HEK293 (cell line): ENCODE results near the gene CHRD.

ENCODE experiments used
- CTCF ChIA-PET: fragments of 350-600 bp; formaldehyde crosslinking; extraction: SDS; loops from one replicate; lab custom pipeline; 2021; ENCODE audit warnings: antibody characterized with exemption; lab: Yijun Ruan, JAX
- POLR2A ChIA-PET: fragments of 300-600 bp; formaldehyde crosslinking; extraction: SDS; loops from one replicate; lab custom pipeline; 2020; ENCODE audit warnings: antibody characterized with exemption, inconsistent platforms; lab: Yijun Ruan, JAX
- H3K27ac ChIP-seq: fragments of 200-500 bp; sonication (Bioruptor generic); 2 replicates; pipeline ENCODE4 v1.5.1; 2014; ENCODE audit warnings: low read depth, low read length, control low read depth, inconsistent platforms; ENCODE audit errors: extremely low read depth
- H3K36me3 ChIP-seq, 2 experiments: fragments of 200-500 bp in 1 of 2; sonication (Bioruptor generic) in 1 of 2; 1 replicate in 1 of 2; 2 replicates in 1 of 2; pipeline ENCODE4 v1.5.1; 2014 to 2017; ENCODE audit warnings: inconsistent platforms in 2 of 2, low read length in 2 of 2; ENCODE audit not compliant: control insufficient read depth in 2 of 2, insufficient read depth in 1 of 2
- H3K4me1 ChIP-seq: fragments of 200-500 bp; sonication (Bioruptor generic); 2 replicates; pipeline ENCODE4 v1.5.1; 2014; ENCODE audit warnings: mild to moderate bottlenecking, low read length, inconsistent platforms; ENCODE audit not compliant: control insufficient read depth, insufficient read depth
- H3K4me3 ChIP-seq: 2 replicates; pipeline ENCODE4 v1.5.1; 2011; ENCODE audit warnings: low read depth, mild to moderate bottlenecking, control low read depth, low read length, moderate library complexity
- H3K9me3 ChIP-seq: fragments of 200-500 bp; sonication (Bioruptor generic); 2 replicates; pipeline ENCODE4 v1.5.1; 2014; ENCODE audit warnings: low read depth, low read length, inconsistent platforms; ENCODE audit not compliant: control insufficient read depth, insufficient read depth
- BCL11A ChIP-seq: fragments of 450-650 bp; formaldehyde crosslinking; IDR thresholded peaks from 2 replicates; pipeline ENCODE4 v1.5.1; 2016; ENCODE audit warnings: low read depth, missing biosample characterization, missing genetic modification characterization
- FEZF1 ChIP-seq: fragments of 450-650 bp; formaldehyde crosslinking; IDR thresholded peaks from 2 replicates; pipeline ENCODE4 v1.5.1; 2016; ENCODE audit warnings: missing biosample characterization, missing genetic modification characterization
- KLF8 ChIP-seq: fragments of 450-650 bp; formaldehyde crosslinking; IDR thresholded peaks from 2 replicates; pipeline ENCODE4 v1.5.1; 2016; ENCODE audit warnings: missing biosample characterization, missing genetic modification characterization
- ZBTB10 ChIP-seq: fragments of 450-650 bp; formaldehyde crosslinking; IDR thresholded peaks from 2 replicates; pipeline ENCODE4 v1.5.1; 2016; ENCODE audit warnings: missing biosample characterization, missing genetic modification characterization
- ZNF138 ChIP-seq: fragments of 450-650 bp; formaldehyde crosslinking; IDR thresholded peaks from 2 replicates; pipeline ENCODE4 v1.5.1; 2016; ENCODE audit warnings: missing biosample characterization, missing genetic modification characterization, borderline replicate concordance
- ZNF174 ChIP-seq: fragments of 450-650 bp; formaldehyde crosslinking; IDR thresholded peaks from 2 replicates; pipeline ENCODE4 v1.5.0; 2017; ENCODE audit warnings: missing biosample characterization, mild to moderate bottlenecking, missing genetic modification characterization
- ZNF2 ChIP-seq: fragments of 450-650 bp; formaldehyde crosslinking; IDR thresholded peaks from 2 replicates; pipeline ENCODE4 v1.5.1; 2016; ENCODE audit warnings: missing biosample characterization, missing genetic modification characterization
- ZNF223 ChIP-seq: fragments of 450-650 bp; formaldehyde crosslinking; IDR thresholded peaks from 2 replicates; pipeline ENCODE4 v1.5.1; 2016; ENCODE audit warnings: missing biosample characterization, missing genetic modification characterization
- ZNF26 ChIP-seq: fragments of 450-650 bp; formaldehyde crosslinking; IDR thresholded peaks from 2 replicates; pipeline ENCODE4 v1.5.1; 2016; ENCODE audit warnings: missing biosample characterization, missing genetic modification characterization
- ZNF324 ChIP-seq: fragments of 450-650 bp; formaldehyde crosslinking; IDR thresholded peaks from 2 replicates; pipeline ENCODE4 v1.5.1; 2016; ENCODE audit warnings: missing biosample characterization, missing genetic modification characterization
- ZNF398 ChIP-seq: fragments of 450-650 bp; formaldehyde crosslinking; IDR thresholded peaks from 2 replicates; pipeline ENCODE4 v1.5.1; 2017; ENCODE audit warnings: missing biosample characterization, missing genetic modification characterization
- ZNF426 ChIP-seq: fragments of 450-650 bp; formaldehyde crosslinking; IDR thresholded peaks from 2 replicates; pipeline ENCODE4 v1.5.1; 2017; ENCODE audit warnings: missing biosample characterization, missing genetic modification characterization, mild to moderate bottlenecking, inconsistent platforms, moderate library complexity
- ZNF449 ChIP-seq: fragments of 450-650 bp; formaldehyde crosslinking; IDR thresholded peaks from 2 replicates; pipeline ENCODE4 v1.5.1; 2017; ENCODE audit warnings: missing biosample characterization, mild to moderate bottlenecking, missing genetic modification characterization, moderate library complexity
- ZNF514 ChIP-seq: fragments of 450-650 bp; formaldehyde crosslinking; IDR thresholded peaks from 2 replicates; pipeline ENCODE4 v1.5.1; 2016; ENCODE audit warnings: missing biosample characterization, missing genetic modification characterization
- ZNF658 ChIP-seq: fragments of 450-650 bp; formaldehyde crosslinking; IDR thresholded peaks from 2 replicates; pipeline ENCODE4; 2016; ENCODE audit warnings: missing biosample characterization, missing genetic modification characterization
- ZNF76 ChIP-seq: fragments of 450-650 bp; formaldehyde crosslinking; IDR thresholded peaks from 2 replicates; pipeline ENCODE4; 2016; ENCODE audit warnings: low read depth, missing biosample characterization, missing genetic modification characterization, borderline replicate concordance
- ZNF792 ChIP-seq: fragments of 450-650 bp; formaldehyde crosslinking; IDR thresholded peaks from 2 replicates; pipeline ENCODE4 v1.5.1; 2016; ENCODE audit warnings: missing biosample characterization, missing genetic modification characterization
- ZSCAN18 ChIP-seq: fragments of 450-650 bp; formaldehyde crosslinking; IDR thresholded peaks from 2 replicates; pipeline ENCODE4 v1.5.1; 2016; ENCODE audit warnings: missing biosample characterization, missing genetic modification characterization
- ZSCAN30 ChIP-seq: fragments of 450-650 bp; IDR thresholded peaks from 2 replicates; pipeline ENCODE4 v1.5.1; 2018; ENCODE audit warnings: missing biosample characterization, mild to moderate bottlenecking, missing genetic modification characterization, moderate library complexity

CHRD gene

GRCh38 chr3:184358921-184359350, 20.9 kb upstream of the CHRD start (continued):
- TF ChIP-seq ZNF792 (tag by site-specific recombination) (no peak), ZNF449 (no peak), KLF8 (no peak), ZBTB10 (tag by site-specific recombination) (no peak), ZNF398 (tag by site-specific recombination) (no peak)

- Histone ChIP-seq H3K27ac (no peak overlapping the region), H3K4me1 (no peaks in the 10 kb centered on the region), H3K36me3 (peaks cover 0 to 43% of the 10 kb centered on the region in 2 experiments; a peak in 1 of 3 replicates), H3K9me3 (no peaks in the 10 kb centered on the region), H3K4me3 (no peak overlapping the region)
- no peak for TF ChIP-seq ZNF174 (tag by site-specific recombination)
- TF ChIP-seq ZNF514 (tag by site-specific recombination): no peak
- no peak for TF ChIP-seq ZNF2 (tag by site-specific recombination)
- TF ChIP-seq ZNF658: no peak
- TF ChIP-seq ZNF223: no peak
- TF ChIP-seq FEZF1 (tag by site-specific recombination): no peak
- TF ChIP-seq ZSCAN18 (tag by site-specific recombination): no peak
- TF ChIP-seq ZNF426 (tag by site-specific recombination): no peak
- no peak for TF ChIP-seq ZNF76 (tag by site-specific recombination)
- TF ChIP-seq ZNF324 (tag by site-specific recombination): no peak
- TF ChIP-seq ZSCAN30: no peak
- no peak for TF ChIP-seq ZNF138 (tag by site-specific recombination)
- TF ChIP-seq ZNF26: no peak
- TF ChIP-seq BCL11A: no peak
- ChIA-PET POLR2A (interaction anchor here (0.7 to 1.6 kb wide), 2 partner anchors 14 to 550 kb away, joined by 4 to 5 read pairs; no protein-coding TSS in a partner anchor), CTCF (interaction anchor here (0.7 to 3.3 kb wide), 3 partner anchors 9 to 13 kb away, joined by 3 to 13 read pairs (median 4); no protein-coding TSS in a partner anchor)
These were observed 20.2 kb upstream of the CHRD start for GRCh38 chr3:184359610-184360009.
